CD4-positive, CD25-positive, alpha-beta regulatory T cell (primary cell): Measurements from ENCODE around the gene OR52K2. TPM values are rescaled to one million over a fixed set of nuclear protein-coding genes. Genes with fewer than 3 reads are reported as not detected.

Source experiments
- ATAC-seq, 2 donors: fragments of 150-1000 bp; cut with Tn5 transposase; one replicate each; pipeline ENCODE4 v1.10.0; 2021; ENCODE audit warnings: low read depth in 2 of 2, moderate number of reproducible peaks in 2 of 2, moderate library complexity in 1 of 2
- DNase-seq, 3 donors: peaks; one replicate each; pipeline versions ENCODE4 v3.0.0 to v3.0.0-alpha.2; 2012 to 2022; ENCODE audit warnings: mixed read lengths in 1 of 3
- H3K27ac ChIP-seq: one replicate; pipeline ENCODE4 v1.7.0; 2013; ENCODE audit warnings: mild to moderate bottlenecking, low read length; ENCODE audit not compliant: insufficient read depth, poor library complexity, severe bottlenecking
- H3K27me3 ChIP-seq: one replicate; pipeline ENCODE4 v1.7.0; 2013; ENCODE audit warnings: low read length; ENCODE audit not compliant: control insufficient read depth, insufficient read depth
- H3K36me3 ChIP-seq: one replicate; pipeline ENCODE4 v1.7.0; 2013; ENCODE audit warnings: mild to moderate bottlenecking, low read length, moderate library complexity; ENCODE audit not compliant: control insufficient read depth, insufficient read depth
- H3K4me1 ChIP-seq: 2 replicates; pipeline ENCODE4 v1.7.0; 2013; ENCODE audit warnings: mild to moderate bottlenecking, low read length; ENCODE audit not compliant: insufficient read depth, control insufficient read depth, poor library complexity, severe bottlenecking
- H3K4me3 ChIP-seq: one replicate; pipeline ENCODE4 v1.7.0; 2013; ENCODE audit warnings: low read depth, mild to moderate bottlenecking, low read length, moderate library complexity
- H3K9me3 ChIP-seq, 2 experiments: 1 replicate in 1 of 2; 2 replicates in 1 of 2; pipeline ENCODE4 v1.7.0; 2013; ENCODE audit warnings: low read length in 2 of 2, mild to moderate bottlenecking in 1 of 2, moderate library complexity in 1 of 2; ENCODE audit not compliant: control insufficient read depth in 2 of 2
- H3K27ac Mint-ChIP-seq, 3 donors: one replicate each; pipeline ENCODE4 v1.8.0; 2020 to 2022; ENCODE audit warnings: mild to moderate bottlenecking in 3 of 3, mixed read lengths in 3 of 3, moderate library complexity in 2 of 3
- H3K27me3 Mint-ChIP-seq: one replicate; pipeline ENCODE4 v1.8.0; 2022; ENCODE audit warnings: mild to moderate bottlenecking, mixed read lengths
- H3K36me3 Mint-ChIP-seq: one replicate; pipeline ENCODE4 v1.8.0; 2020; ENCODE audit warnings: mixed read lengths
- H3K4me1 Mint-ChIP-seq, 4 donors: one replicate each; pipeline ENCODE4 v1.8.0; 2020 to 2022; ENCODE audit warnings: mixed read lengths in 4 of 4, mild to moderate bottlenecking in 1 of 4
- H3K4me3 Mint-ChIP-seq, 4 donors: one replicate each; pipeline ENCODE4 v1.8.0; 2020 to 2022; ENCODE audit warnings: mild to moderate bottlenecking in 4 of 4, mixed read lengths in 4 of 4, moderate library complexity in 3 of 4
- H3K9me3 Mint-ChIP-seq, 7 donors: one replicate each; pipeline ENCODE4 v1.8.0; 2020 to 2022; ENCODE audit warnings: mixed read lengths in 7 of 7, mild to moderate bottlenecking in 3 of 7, moderate library complexity in 2 of 7
- polyA plus RNA-seq, 4 donors: library from polyadenylated mRNA; unstranded; fragments of 300-500 nt; fragmentation: Illumina TruSeq; gene quantifications; one replicate each; pipeline ENCODE4 v1.2.3, GENCODE V29; 2021
- total RNA-seq: library from RNA; stranded (reverse); gene quantifications from one replicate; pipeline ENCODE4 v1.2.3, GENCODE V29; 2022

Gene OR52K2
- total and polyA plus RNA-seq, 5 donors from 2014 or later = not detected

GRCh38 chr11:4496557-4497248, 47.6 kb downstream of the OR52K2 start:
- H3K9me3 Mint-ChIP-seq = peaks cover 0 to under 1% (median 0%) of the 10 kb centered on the region in 7 donors
- H3K4me1 Mint-ChIP-seq = peaks cover 0 to 4% (median 1%) of the 10 kb centered on the region in 4 donors
- H3K4me3 Mint-ChIP-seq = no peak overlapping the region
- H3K27ac ChIP-seq = no peak overlapping the region
- no peak overlapping the region for H3K27ac Mint-ChIP-seq
- ATAC-seq (no peak), DNase-seq (no peak)
- no peaks in the 10 kb centered on the region for H3K36me3 Mint-ChIP-seq
- no peak overlapping the region for H3K4me3 ChIP-seq
- no peaks in the 10 kb centered on the region for H3K4me1 ChIP-seq
- peaks cover 21% of the 10 kb centered on the region for H3K27me3 Mint-ChIP-seq
- no peaks in the 10 kb centered on the region for H3K36me3 ChIP-seq
- H3K27me3 ChIP-seq = peaks cover 3% of the 10 kb centered on the region
- no peaks in the 10 kb centered on the region for H3K9me3 ChIP-seq

Other genes with a start within 250 kb of the OR52K2 start
- not detected for gene OR52B4, start 80.9 kb upstream of the OR52K2 start, total RNA-seq
- not detected for gene OR52B4, start 80.9 kb upstream of the OR52K2 start, polyA plus RNA-seq
- gene TRIM21, start 55.6 kb upstream of the OR52K2 start, total RNA-seq = 27.1 TPM
- 10 to 100 TPM; 60.1 to 79.3 (median 68.4) TPM for gene TRIM21, start 55.6 kb upstream of the OR52K2 start, polyA plus RNA-seq
- not detected for gene OR52K1, start 33.4 kb downstream of the OR52K2 start, total RNA-seq
- gene OR52K1, start 33.4 kb downstream of the OR52K2 start, polyA plus RNA-seq = not detected
- gene OR52M1, start 95.9 kb downstream of the OR52K2 start, total RNA-seq = not detected
- not detected for gene OR52M1, start 95.9 kb downstream of the OR52K2 start, polyA plus RNA-seq
- not detected for gene OR52I2, start 132.4 kb downstream of the OR52K2 start, total RNA-seq
- gene OR52I2, start 132.4 kb downstream of the OR52K2 start, polyA plus RNA-seq = not detected
- not detected for gene OR52I1, start 144.7 kb downstream of the OR52K2 start, total RNA-seq
- gene OR52I1, start 144.7 kb downstream of the OR52K2 start, polyA plus RNA-seq = not detected
- gene TRIM68, start 158.9 kb downstream of the OR52K2 start, total RNA-seq = 10.1 TPM
- 10 to 100 TPM; 17.0 to 22.3 (median 18.4) TPM for gene TRIM68, start 158.9 kb downstream of the OR52K2 start, polyA plus RNA-seq
- gene OR51D1, start 188.2 kb downstream of the OR52K2 start, total RNA-seq = not detected
- not detected for gene OR51D1, start 188.2 kb downstream of the OR52K2 start, polyA plus RNA-seq
- gene OR51E1, start 194.7 kb downstream of the OR52K2 start, total RNA-seq = not detected
- not detected for gene OR51E1, start 194.7 kb downstream of the OR52K2 start, polyA plus RNA-seq
- gene OR51E2, start 248.6 kb downstream of the OR52K2 start, total RNA-seq = not detected
- gene OR51E2, start 248.6 kb downstream of the OR52K2 start, polyA plus RNA-seq = not detected